Measurements from ENCODE around the gene MYO1D.

- TF ChIP-seq CTCF (IDR thresholded peaks at IDR 0.05) (no peak), EZH2 (IDR thresholded peaks at IDR 0.05; ENCODE audit: borderline replicate concordance, insufficient read depth, low read depth, low read length, poor library complexity, severe bottlenecking) (no peak)
These were observed 218.2 kb downstream of the MYO1D start for GRCh38 chr17:32658470-32659418.
